ENCODE data around the gene FMNL2. TPM values are rescaled to one million over a fixed set of nuclear protein-coding genes. Genes with fewer than 3 reads are reported as not detected.

The FMNL2 gene
- total RNA-seq, 1 experiment from 2014 or later: 33.6 TPM

- no peaks in the 10 kb centered on the region for H3K36me3 ChIP-seq (ENCODE audit: control insufficient read depth, insufficient read depth, low read length)
- CTCF ChIA-PET: interaction anchor here (0.6 kb wide), 1 partner anchor 430 kb away, joined by 3 read pairs; no protein-coding TSS in a partner anchor
Measured at GRCh38 chr2:152606941-152607340, 272.0 kb downstream of the FMNL2 start.

DNA sequence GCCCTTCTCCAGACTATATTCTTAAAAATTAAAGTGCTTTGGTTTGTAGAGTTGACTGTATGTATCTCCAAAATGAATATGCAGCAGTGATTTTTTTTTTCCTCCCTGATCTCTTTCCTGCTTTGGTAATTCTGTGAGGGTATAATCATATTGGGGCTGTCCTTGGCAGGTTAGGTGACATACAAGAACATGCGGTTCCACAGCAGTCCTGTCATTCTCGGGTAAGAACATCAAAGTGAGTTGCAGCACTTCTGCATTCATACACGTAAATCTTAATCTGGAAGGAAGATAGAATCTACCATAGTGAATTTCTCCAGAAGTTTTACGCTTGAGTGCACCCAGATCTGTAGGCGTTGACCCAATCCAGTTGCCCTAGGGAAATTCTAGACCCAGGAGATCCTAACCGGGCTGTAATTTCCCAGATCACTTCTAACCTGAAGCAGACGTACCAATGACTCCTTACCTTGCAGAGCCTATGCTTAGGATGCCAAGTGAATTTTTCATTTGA is 272.9 kb downstream of the FMNL2 start:
- H3K27ac ChIP-seq (ENCODE audit: low read length): no peak overlapping the region
- CTCF ChIA-PET: no interaction called here
- H3K36me3 ChIP-seq (ENCODE audit: control insufficient read depth, insufficient read depth, low read length): no peaks in the 10 kb centered on the region
- ATAC-seq (no peak), DNase-seq (ENCODE audit: low read depth, low spot score) (no peak)
- in situ Hi-C loops (cut with HindIII; ENCODE audit: low pct_unique_long_range_greater_than_20kb, low sequenced_read_pairs): no loop called here
- no peak overlapping the region for H3K4me3 ChIP-seq (ENCODE audit: low read depth in 2 of 2, low read length in 2 of 2)
- H3K9me3 ChIP-seq (ENCODE audit: control insufficient read depth, insufficient read depth, low read depth, low read length): no peaks in the 10 kb centered on the region
- POLR2A ChIA-PET: no interaction called here
- no TSS peak for BruUV-seq (replicated peaks)
- no peaks in the 10 kb centered on the region for H3K4me1 ChIP-seq (ENCODE audit: control insufficient read depth, insufficient read depth, low read length)
- H3K27me3 ChIP-seq (ENCODE audit: control insufficient read depth, insufficient read depth, low read length): no peaks in the 10 kb centered on the region
- intact Hi-C loops (cut with micrococcal nuclease; ENCODE audit: unreplicated experiment): no loop called here
- TF ChIP-seq TCF7L2 (IDR thresholded peaks at IDR 0.05; ENCODE audit: low read depth, low read length) (no peak), POLR2AphosphoS5 (IDR thresholded peaks at IDR 0.05; ENCODE audit: low read depth, low read length) (no peak), SIN3A (IDR thresholded peaks at IDR 0.05; ENCODE audit: borderline replicate concordance, insufficient read depth, low read depth, low read length) (no peak), CTCF (IDR thresholded peaks at IDR 0.05) (no peak), REST (IDR thresholded peaks at IDR 0.05; ENCODE audit: insufficient read depth in 1 of 2, low read depth in 2 of 2, low read length in 1 of 2) (no peak)

More at GRCh38 chr2:152606941-152607340, 272.0 kb downstream of the FMNL2 start:
- TF ChIP-seq SIN3A (IDR thresholded peaks at IDR 0.05; ENCODE audit: borderline replicate concordance, insufficient read depth, low read depth, low read length) (no peak), CTCF (IDR thresholded peaks at IDR 0.05) (no peak), TCF7L2 (IDR thresholded peaks at IDR 0.05; ENCODE audit: low read depth, low read length) (no peak), POLR2AphosphoS5 (IDR thresholded peaks at IDR 0.05; ENCODE audit: low read depth, low read length) (no peak), REST (IDR thresholded peaks at IDR 0.05; ENCODE audit: insufficient read depth in 1 of 2, low read depth in 2 of 2, low read length in 1 of 2) (no peak)
- no peak for DNase-seq (ENCODE audit: low read depth, low spot score)
- H3K9me3 ChIP-seq (ENCODE audit: control insufficient read depth, insufficient read depth, low read depth, low read length): no peaks in the 10 kb centered on the region
- no peak overlapping the region for H3K27ac ChIP-seq (ENCODE audit: low read length)
- intact Hi-C loops (cut with micrococcal nuclease; ENCODE audit: unreplicated experiment): no loop called here
- no TSS peak for BruUV-seq (replicated peaks)
- POLR2A ChIA-PET: no interaction called here
- no peak overlapping the region for H3K4me3 ChIP-seq (ENCODE audit: low read depth in 2 of 2, low read length in 2 of 2)
- no peaks in the 10 kb centered on the region for H3K4me1 ChIP-seq (ENCODE audit: control insufficient read depth, insufficient read depth, low read length)
- in situ Hi-C loops (cut with HindIII; ENCODE audit: low pct_unique_long_range_greater_than_20kb, low sequenced_read_pairs): no loop called here
- no peaks in the 10 kb centered on the region for H3K27me3 ChIP-seq (ENCODE audit: control insufficient read depth, insufficient read depth, low read length)
- no peak for ATAC-seq

All from Panc1 (cell line).